Fibroblast of skin of right biceps (primary cell): Measurements from ENCODE around the gene MBNL1.

Experiments
- DNase-seq: peaks from one replicate; pipeline ENCODE4 v3.0.0-alpha.2; 2013

The MBNL1 gene

GRCh38 chr3:152499791-152500385 is 231.2 kb downstream of the MBNL1 start:
- no peak for DNase-seq

GRCh38 chr3:152505926-152506325 is 237.2 kb downstream of the MBNL1 start:
- no peak for DNase-seq

- DNase-seq: no peak
These were observed 240.0 kb downstream of the MBNL1 start for GRCh38 chr3:152508705-152509104.

GRCh38 chr3:152511904-152512303 is 243.2 kb downstream of the MBNL1 start:
- DNase-seq: no peak

- no peak for DNase-seq
These were observed 244.7 kb downstream of the MBNL1 start for GRCh38 chr3:152513301-152513960.
